ENCODE measurements around the gene SUN1.

SUN1 gene

DNA sequence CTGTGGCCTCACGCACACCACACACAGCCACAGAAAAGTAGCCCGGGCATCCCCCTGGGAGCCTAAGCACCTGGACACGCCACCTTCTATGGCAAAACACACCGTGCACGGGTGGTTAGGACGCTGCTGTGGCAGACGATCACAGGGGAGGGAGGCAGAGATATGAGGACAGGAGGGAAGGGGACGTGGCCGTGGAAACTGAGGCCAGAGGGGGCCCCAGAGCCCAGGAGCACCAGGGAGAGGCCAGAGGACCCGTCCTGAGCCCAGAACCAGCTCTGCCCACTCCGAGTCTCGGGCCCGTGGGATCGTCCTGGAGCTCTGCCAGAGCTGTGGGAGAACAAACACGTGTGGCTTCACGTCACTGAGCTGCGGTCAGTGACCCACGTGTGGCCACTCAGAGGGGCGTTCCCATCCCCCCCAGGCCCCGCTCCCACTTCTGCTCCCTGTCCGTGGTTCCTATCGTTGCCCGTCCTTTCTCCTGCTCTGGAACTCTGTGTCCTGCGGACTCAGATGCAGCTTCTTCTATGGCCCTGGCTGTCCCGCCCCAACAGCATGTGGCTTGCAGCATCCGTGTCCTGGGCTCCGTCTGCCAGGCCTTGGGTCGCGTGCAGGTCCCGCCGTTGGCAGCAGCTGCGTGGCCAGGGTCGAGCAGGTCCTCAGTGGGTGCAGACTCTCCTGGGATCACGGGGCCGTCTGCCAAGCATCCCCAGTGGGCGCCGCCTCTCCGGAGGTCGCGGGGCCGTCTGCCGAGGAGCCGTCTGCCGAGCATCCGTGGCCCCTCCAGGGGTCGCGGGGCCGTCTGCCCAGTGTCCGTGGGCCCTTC is 75.1 kb downstream of the SUN1 start:
- DNase-seq (ENCODE audit: low spot score): no peak

DNA sequence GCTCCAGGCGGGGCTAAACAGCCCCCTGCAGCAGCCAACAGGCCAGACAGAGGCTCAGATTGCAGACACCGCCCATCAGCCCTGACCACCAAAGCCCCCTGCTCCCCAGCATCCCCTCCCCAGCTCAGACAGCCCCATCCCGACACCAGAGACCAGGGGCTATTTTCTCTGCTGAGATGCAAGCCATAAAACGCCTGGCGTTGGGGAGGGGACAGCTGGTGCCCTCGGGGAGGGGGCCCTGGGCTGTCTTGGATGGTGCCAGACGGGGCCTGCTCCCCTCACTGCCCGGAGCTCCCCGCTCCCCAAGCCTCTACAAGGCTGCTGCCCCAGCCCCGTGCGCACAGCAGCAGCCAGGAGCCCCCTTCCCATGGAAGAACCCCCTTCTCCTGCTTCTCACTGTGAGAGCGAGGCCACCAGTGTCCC is 75.9 kb downstream of the SUN1 start:
- DNase-seq (ENCODE audit: low spot score): no peak

DNA sequence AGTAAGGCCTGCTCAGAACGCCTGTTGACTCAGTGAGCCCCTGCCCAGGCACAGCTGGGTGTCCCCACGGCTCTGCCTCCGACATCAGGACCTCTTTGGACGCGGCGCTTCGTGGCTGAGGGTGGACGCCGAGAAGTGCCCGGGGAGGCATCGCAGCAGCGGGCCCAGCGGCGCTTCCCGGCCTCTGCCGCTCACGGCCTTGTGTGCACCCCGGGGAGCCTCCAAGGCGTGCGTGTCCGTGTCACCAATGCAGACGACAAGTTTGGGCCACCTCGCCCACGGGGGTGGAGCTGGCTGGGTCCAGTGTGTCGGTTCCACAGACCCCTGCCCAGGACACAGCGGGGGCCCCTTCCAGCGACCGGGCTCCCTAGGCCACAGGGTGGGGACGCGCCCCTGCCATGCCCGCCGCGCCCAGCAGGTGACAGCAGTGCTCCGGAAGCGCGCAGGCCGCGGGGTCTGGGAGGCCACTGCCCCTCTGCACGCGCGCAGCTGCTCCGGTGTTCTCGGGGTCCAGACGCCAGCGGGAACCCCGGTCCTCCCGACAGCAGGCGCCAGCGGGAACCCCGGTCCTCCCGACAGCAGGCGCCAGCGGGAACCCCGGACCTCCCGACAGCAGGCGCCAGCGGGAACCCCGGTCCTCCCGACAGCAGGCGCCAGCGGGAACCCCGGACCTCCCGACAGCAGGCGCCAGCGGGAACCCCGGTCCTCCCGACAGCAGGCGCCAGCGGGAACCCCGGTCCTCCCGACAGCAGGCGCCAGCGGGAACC is 76.5 kb downstream of the SUN1 start:
- peak; percentile 58 for DNase-seq (ENCODE audit: low spot score)

- peak; percentile 21 for DNase-seq (ENCODE audit: low spot score)
Measured at GRCh38 chr7:909358-910329, 77.4 kb downstream of the SUN1 start.

DNA sequence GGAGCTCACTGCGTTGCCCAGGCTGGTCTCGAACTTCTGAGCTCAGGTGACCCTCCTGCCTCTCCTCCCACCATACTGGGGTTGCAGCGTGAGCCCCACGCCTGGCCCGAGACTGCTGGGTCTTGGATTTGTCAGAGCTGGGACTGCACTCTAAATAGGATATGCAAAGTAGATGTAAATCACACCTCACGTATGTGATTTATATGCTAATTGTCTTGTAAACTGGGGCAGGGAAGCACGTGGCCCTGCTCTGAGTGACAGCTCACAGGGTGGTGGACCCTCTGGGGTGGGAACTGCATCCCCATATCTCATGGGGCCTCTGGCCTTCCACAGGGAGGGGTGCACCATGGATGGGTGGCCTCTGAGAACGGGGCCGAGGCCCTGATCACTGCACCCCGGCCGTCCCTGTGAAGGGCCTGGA is 78.2 kb downstream of the SUN1 start:
- no peak for DNase-seq (ENCODE audit: low spot score)

GRCh38 chr7:910931-911431 is 78.7 kb downstream of the SUN1 start:
- DNase-seq (ENCODE audit: low spot score): no peak

DNA sequence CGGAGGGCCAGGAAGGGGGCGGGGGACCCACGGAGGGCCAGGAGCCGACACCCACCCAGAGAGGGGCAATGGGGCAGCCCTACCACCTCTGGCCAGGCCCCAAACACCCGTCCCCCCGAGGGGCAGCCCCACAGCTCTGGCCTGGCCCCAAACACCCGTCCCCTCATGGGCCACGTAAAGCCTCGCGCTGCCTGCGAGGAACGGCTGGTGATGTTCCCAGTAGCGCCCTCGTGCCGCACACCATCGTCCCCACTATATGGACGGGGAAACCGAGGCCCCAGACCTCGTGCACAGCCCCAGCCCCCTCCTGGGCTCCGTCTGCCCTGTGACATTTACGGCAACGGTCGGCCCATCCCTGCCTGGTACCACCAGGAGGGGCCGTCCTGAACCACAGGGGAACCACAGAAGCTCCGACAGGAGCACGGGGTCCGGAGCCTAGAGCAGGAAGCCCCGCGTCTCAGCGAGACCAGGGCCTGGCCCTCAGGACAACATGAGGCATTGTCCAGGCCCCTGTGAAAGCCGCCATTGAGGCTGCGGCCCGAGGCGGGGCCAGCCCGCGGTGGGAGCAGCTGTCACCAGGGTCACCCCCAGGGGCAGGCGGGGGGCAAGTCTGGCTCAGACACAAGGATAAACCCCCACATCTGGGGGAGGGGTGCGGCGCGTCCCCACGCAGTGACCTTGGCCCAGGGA is 79.7 kb downstream of the SUN1 start:
- DNase-seq (ENCODE audit: low spot score): no peak

- no peak for DNase-seq (ENCODE audit: low spot score)
Measured at GRCh38 chr7:913736-914520, 81.7 kb downstream of the SUN1 start.

- DNase-seq (ENCODE audit: low spot score): no peak
Measured at GRCh38 chr7:914521-915194, 82.4 kb downstream of the SUN1 start.

DNA sequence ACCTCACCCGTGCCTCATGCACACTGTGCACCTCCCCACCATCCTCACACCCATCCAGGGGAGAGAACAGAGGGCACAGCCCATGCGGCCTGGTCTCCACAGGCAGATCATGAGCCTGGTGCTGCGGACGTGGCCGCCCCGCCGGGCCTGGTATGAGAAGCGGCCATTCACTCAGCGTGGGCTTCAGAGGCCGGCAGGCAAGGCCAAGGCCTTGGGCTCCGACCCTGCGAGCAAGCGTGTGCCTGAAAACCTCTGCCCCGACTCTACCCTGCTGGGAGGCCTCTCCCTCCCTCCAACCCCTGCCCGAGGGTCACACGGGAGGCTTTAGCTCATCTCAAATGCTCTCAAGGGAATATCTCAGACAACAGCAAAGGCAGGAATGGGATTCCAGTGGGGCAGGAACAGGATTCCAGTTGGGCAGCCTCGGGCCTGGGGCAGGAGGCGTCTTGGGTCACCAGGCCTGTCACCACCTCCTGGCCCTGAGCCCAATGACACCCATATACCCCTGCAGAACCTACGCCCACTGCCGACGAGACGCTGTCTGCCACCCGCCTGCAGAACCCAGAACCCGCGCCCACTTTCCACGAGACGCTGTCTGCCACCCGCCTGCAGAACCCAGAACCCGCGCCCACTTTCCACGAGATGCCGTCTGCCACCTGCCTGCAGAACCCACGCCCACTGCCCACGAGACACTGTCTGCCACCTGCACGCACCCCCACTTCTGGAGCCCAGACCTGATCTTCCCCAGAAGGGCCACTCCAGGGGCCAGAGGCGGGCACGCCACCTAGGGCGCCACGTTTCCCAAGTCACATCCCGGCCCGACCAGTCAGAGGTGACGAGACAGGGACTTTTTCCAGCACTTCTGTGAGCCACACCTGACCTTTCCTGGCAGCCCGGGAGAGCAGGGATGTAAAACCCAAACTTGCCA is 83.3 kb downstream of the SUN1 start:
- no peak for DNase-seq (ENCODE audit: low spot score)

- no peak for DNase-seq (ENCODE audit: low spot score)
Measured at GRCh38 chr7:916291-916941, 84.1 kb downstream of the SUN1 start.

GRCh38 chr7:917255-918117 is 85.2 kb downstream of the SUN1 start:
- DNase-seq (ENCODE audit: low spot score): no peak

- DNase-seq (ENCODE audit: low spot score): no peak
Measured at GRCh38 chr7:918118-918425, 85.8 kb downstream of the SUN1 start.

DNA sequence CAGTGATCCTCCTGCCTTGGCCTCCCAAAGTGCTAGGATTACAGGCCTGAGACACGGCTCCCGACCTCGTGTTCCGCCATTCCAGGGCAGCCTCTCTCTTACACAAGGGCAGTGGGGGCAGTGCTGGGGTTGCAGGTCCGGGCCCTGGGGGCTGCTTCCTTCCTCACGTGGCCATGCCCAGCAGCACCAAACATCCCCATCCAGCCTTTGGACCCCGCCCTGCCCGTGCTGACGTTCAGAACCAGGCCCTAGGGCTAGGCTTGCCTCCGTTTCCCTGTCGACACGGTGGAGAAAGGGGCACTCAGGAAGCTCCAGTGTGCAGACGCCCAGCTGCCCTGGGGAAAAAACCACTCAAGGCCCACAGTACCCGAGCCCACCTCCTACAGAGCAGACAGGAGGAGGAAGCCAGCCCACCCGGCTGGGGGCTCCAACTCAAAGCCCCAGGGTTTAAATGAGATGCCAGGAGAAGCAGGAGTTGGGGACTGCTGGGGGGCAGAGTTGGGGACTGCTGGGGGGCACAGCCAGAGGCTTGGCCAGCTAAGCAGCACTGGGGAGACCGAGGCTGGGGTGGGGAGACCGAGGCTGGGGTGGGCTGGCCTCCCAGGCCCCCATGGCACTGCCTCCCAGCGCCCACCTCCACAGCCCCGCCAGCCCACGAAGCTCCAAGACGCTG is 86.3 kb downstream of the SUN1 start:
- DNase-seq (ENCODE audit: low spot score): no peak

DNA sequence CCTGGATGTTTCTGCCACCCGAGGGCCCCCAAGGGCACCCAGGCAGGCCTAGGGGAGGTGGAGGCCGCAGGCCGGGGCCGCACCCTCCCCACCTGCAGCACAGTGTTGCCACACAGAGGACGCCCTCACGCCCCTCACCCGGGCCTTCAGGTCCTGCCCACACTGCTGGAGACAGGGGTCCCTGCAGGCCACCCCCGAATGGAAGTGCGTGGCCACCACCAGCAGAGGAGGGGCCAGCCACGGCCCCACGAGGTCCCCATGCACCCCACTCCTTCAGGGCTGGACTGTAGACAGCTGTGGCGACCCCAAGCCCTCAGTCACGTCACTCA is 86.8 kb downstream of the SUN1 start:
- DNase-seq (ENCODE audit: low spot score): no peak

DNA sequence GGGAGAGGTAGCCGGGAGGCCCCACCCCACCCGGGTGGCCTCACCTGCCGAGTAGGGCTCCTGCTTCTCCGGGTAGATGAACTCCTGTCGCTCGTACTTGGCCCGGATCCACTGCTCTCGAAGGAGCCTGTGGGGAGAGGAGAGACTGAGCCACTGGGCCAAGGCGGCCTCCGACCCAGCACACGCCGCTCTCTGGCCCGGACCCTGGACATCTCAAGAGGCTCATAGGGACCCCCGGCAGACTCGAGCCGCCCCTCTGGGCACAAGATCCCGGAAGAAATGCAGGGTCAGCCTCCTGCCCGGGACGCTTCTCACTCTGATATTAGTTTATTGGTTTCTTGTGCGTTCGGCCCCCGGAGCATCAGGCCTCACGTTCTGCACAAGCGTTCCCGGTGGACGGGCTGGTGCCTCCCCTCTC is 87.7 kb downstream of the SUN1 start:
- no peak for DNase-seq (ENCODE audit: low spot score)

Measured in CD4-positive, alpha-beta T cell treated with Interleukin-6 at 100 ng/mL for 8 hours (primary cell).